OCI-LY7 (cell line): ENCODE measurements around the gene PLXNC1. TPM values are rescaled to one million over a fixed set of nuclear protein-coding genes. Genes with fewer than 3 reads are reported as not detected.

ENCODE experiments used
- BruUV-seq: library from RNA; stranded (reverse); fragments of 400-500 nt; replicated peaks from 2 replicates; lab custom pipeline; 2021; lab: Mats Ljungman, UMichigan
- CTCF ChIA-PET: fragments of 300-600 bp; sonication (Branson Sonifier 250); formaldehyde crosslinking; loops from one replicate; lab custom pipeline; 2022; ENCODE audit warnings: antibody characterized with exemption; ENCODE audit not compliant: unreplicated experiment; lab: Charles Lee
- POLR2A ChIA-PET: fragments of 300-600 bp; sonication (Branson Sonifier 250); formaldehyde crosslinking; loops from one replicate; lab custom pipeline; 2022; ENCODE audit warnings: antibody characterized with exemption; lab: Charles Lee
- DNase-seq: peaks from one replicate; pipeline ENCODE4 v3.0.0-alpha.2; 2015; ENCODE audit warnings: low spot score
- H2AFZ ChIP-seq: fragments of 200-600 bp; sonication (generic), shearing (Covaris generic); 2 replicates; pipeline ENCODE4 v1.6.1; 2014; ENCODE audit warnings: mild to moderate bottlenecking, antibody characterized with exemption, low read length, moderate library complexity
- H3K27ac ChIP-seq: fragments of 200-600 bp; sonication (generic); 2 replicates; pipeline ENCODE4 v1.5.1; 2014; ENCODE audit warnings: mixed run types, low read depth, mild to moderate bottlenecking, moderate library complexity, low read length, inconsistent platforms; ENCODE audit not compliant: poor library complexity, severe bottlenecking
- H3K36me3 ChIP-seq: fragments of 200-600 bp; sonication (generic); 2 replicates; pipeline ENCODE4 v1.6.1; 2014; ENCODE audit warnings: mild to moderate bottlenecking, antibody characterized with exemption, low read length, moderate library complexity, mixed read lengths; ENCODE audit not compliant: insufficient read depth
- H3K4me1 ChIP-seq: fragments of 200-600 bp; sonication (generic); 2 replicates; pipeline ENCODE4 v1.5.1; 2014; ENCODE audit warnings: mild to moderate bottlenecking, low read length; ENCODE audit not compliant: insufficient read depth, poor library complexity, severe bottlenecking
- H3K4me2 ChIP-seq: fragments of 200-600 bp; sonication (generic); 2 replicates; pipeline ENCODE4 v1.6.1; 2014; ENCODE audit warnings: mild to moderate bottlenecking, low read length
- H3K4me3 ChIP-seq: fragments of 200-600 bp; sonication (generic); 2 replicates; pipeline ENCODE4 v1.5.1; 2014; ENCODE audit warnings: mild to moderate bottlenecking, low read depth, low read length; ENCODE audit not compliant: poor library complexity, severe bottlenecking
- H3K79me2 ChIP-seq: fragments of 200-600 bp; sonication (generic); 2 replicates; pipeline ENCODE4 v1.6.1; 2016; ENCODE audit warnings: low read depth, mild to moderate bottlenecking, low read length, moderate library complexity, mixed read lengths; ENCODE audit not compliant: insufficient read depth
- H3K9me2 ChIP-seq: fragments of 200-600 bp; sonication (generic); 2 replicates; pipeline ENCODE4 v1.6.1; 2016; ENCODE audit warnings: mild to moderate bottlenecking, low read length, mixed read lengths; ENCODE audit not compliant: insufficient read depth
- H3K9me3 ChIP-seq: fragments of 200-600 bp; sonication (generic); 2 replicates; pipeline ENCODE4 v1.6.1; 2014; ENCODE audit warnings: mild to moderate bottlenecking, mixed run types, low read length, mixed read lengths
- H4K20me1 ChIP-seq: fragments of 200-600 bp; sonication (generic); 2 replicates; pipeline ENCODE4 v1.6.1; 2014; ENCODE audit warnings: mild to moderate bottlenecking, antibody characterized with exemption, low read length, moderate library complexity, mixed read lengths; ENCODE audit not compliant: insufficient read depth
- EZH2phosphoT487 ChIP-seq: fragments of 200-600 bp; sonication (generic); IDR thresholded peaks from 2 replicates; pipeline ENCODE4 v1.6.1; 2018; ENCODE audit warnings: low read depth, borderline replicate concordance, mild to moderate bottlenecking, mixed run types, antibody characterized with exemption, low read length, moderate library complexity, mixed read lengths
- intact Hi-C: fragments of 100-400 bp; cut with micrococcal nuclease; formaldehyde crosslinking; loops from one replicate; pipeline ENCODE4 v1.10.0; 2022; ENCODE audit not compliant: unreplicated experiment
- total RNA-seq, 2 experiments: library from RNA; depleted of rRNA in 1 of 2; stranded (reverse); fragments of >200 nt in 1 of 2; shearing (Covaris generic) in 1 of 2; gene quantifications; 2 replicates each; pipeline ENCODE4 v1.2.3, GENCODE V29; 2014 to 2022
- TF ChIP-seq, protein P1 (sequence below): fragments of 200-600 bp; sonication (generic); conservative IDR thresholded peaks from 2 replicates; pipeline ENCODE4 v1.5.1; 2014; ENCODE audit warnings: mild to moderate bottlenecking, antibody characterized with exemption, low read length, moderate library complexity, mixed read lengths

The PLXNC1 gene
- total RNA-seq, 2 experiments from 2014 or later = 4.5 to 8.0 TPM

- no TSS peak for BruUV-seq
- Histone ChIP-seq H3K27ac (no peak overlapping the region), H3K9me3 (no peaks in the 10 kb centered on the region), H3K9me2 (no peaks in the 10 kb centered on the region), H2AFZ (no peak overlapping the region), H3K79me2 (no peaks in the 10 kb centered on the region), H3K4me3 (peak overlapping the region; percentile 71), H4K20me1 (no peaks in the 10 kb centered on the region), H3K4me2 (peak overlapping the region; percentile 69), H3K36me3 (no peaks in the 10 kb centered on the region), H3K4me1 (peaks cover 19% of the 10 kb centered on the region)
- DNase-seq = no peak
- TF ChIP-seq, protein P1, sequence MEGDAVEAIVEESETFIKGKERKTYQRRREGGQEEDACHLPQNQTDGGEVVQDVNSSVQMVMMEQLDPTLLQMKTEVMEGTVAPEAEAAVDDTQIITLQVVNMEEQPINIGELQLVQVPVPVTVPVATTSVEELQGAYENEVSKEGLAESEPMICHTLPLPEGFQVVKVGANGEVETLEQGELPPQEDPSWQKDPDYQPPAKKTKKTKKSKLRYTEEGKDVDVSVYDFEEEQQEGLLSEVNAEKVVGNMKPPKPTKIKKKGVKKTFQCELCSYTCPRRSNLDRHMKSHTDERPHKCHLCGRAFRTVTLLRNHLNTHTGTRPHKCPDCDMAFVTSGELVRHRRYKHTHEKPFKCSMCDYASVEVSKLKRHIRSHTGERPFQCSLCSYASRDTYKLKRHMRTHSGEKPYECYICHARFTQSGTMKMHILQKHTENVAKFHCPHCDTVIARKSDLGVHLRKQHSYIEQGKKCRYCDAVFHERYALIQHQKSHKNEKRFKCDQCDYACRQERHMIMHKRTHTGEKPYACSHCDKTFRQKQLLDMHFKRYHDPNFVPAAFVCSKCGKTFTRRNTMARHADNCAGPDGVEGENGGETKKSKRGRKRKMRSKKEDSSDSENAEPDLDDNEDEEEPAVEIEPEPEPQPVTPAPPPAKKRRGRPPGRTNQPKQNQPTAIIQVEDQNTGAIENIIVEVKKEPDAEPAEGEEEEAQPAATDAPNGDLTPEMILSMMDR = no peak
- TF ChIP-seq EZH2phosphoT487 = no peak
- ChIA-PET CTCF (no interaction called here), POLR2A (interaction anchor here (0.6 kb wide), 1 partner anchor 16 kb away, joined by 5 read pairs; no protein-coding TSS in a partner anchor)
- intact Hi-C loops = no loop called here
These were observed 2.1 kb downstream of the PLXNC1 start for GRCh38 chr12:94150240-94151121.

DNA sequence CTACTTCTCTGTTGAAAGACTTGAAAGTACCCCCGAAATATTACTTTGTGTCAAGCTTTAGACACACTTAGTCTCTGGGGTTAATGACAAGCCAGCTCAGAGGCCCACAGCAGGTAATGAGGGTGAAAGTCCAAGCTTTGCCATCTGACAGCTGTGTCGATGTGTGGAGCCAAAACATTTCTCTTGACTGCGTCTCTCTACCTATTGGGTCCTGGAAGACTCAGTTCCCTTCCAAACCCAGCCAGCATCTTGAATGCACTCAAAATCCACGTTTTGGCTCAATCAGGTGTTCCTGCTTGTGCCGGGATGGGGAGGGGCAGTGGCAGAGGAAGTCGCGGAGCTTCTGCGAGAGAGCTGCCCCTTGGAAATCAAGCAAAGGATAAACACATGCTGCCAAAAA, 3.2 kb downstream of the PLXNC1 start:
- no TSS peak for BruUV-seq
- POLR2A ChIA-PET = interaction anchor here (0.6 to 0.7 kb wide), 2 partner anchors 15 to 59 kb away, joined by 3 to 5 read pairs; no protein-coding TSS in a partner anchor
- Histone ChIP-seq H2AFZ (no peak overlapping the region), H3K27ac (no peak overlapping the region), H3K4me1 (peaks cover 19% of the 10 kb centered on the region), H3K9me2 (no peaks in the 10 kb centered on the region), H4K20me1 (no peaks in the 10 kb centered on the region), H3K9me3 (no peaks in the 10 kb centered on the region), H3K4me2 (no peak overlapping the region), H3K36me3 (no peaks in the 10 kb centered on the region), H3K79me2 (no peaks in the 10 kb centered on the region), H3K4me3 (no peak overlapping the region)
- intact Hi-C loops = no loop called here
- TF ChIP-seq EZH2phosphoT487 = no peak
- TF ChIP-seq, protein P1 = no peak
- no peak for DNase-seq
- CTCF ChIA-PET = no interaction called here
